IMR-90 (cell line): ENCODE measurements around the gene CHTF8. TPM values are rescaled to one million over a fixed set of nuclear protein-coding genes. Genes with fewer than 3 reads are reported as not detected.

Experiments
- ATAC-seq: fragments of 200-7000 bp; cut with Tn5 transposase; 2 replicates; pipeline ENCODE4 v1.9.1; 2020; ENCODE audit warnings: low read depth, mild to moderate bottlenecking, moderate library complexity
- BruUV-seq: library from RNA; stranded (reverse); fragments of 400-500 nt; replicated peaks from 2 replicates; lab custom pipeline; 2021; lab: Mats Ljungman, UMichigan
- CTCF ChIA-PET: fragments of 300-600 bp; formaldehyde crosslinking; extraction: SDS; loops from one replicate; lab custom pipeline; 2021; ENCODE audit warnings: antibody characterized with exemption; lab: Yijun Ruan, JAX
- POLR2A ChIA-PET: fragments of 300-600 bp; sonication (Branson Sonifier 250); formaldehyde crosslinking; loops from one replicate; lab custom pipeline; 2022; ENCODE audit warnings: antibody characterized with exemption; ENCODE audit not compliant: unreplicated experiment; lab: Charles Lee
- DNase-seq: peaks from one replicate; pipeline ENCODE4 v3.0.0; 2013
- H2AFZ ChIP-seq: replicated peaks from 2 replicates; pipeline ENCODE3; 2013; ENCODE audit warnings: low read length, mild to moderate bottlenecking; ENCODE audit not compliant: poor library complexity
- H2AK5ac ChIP-seq: 2 replicates; pipeline ENCODE4 v1.6.1; 2013; ENCODE audit warnings: low read depth, low read length, inconsistent platforms
- H2AK9ac ChIP-seq: replicated peaks from 2 replicates; pipeline ENCODE3; 2013; ENCODE audit warnings: mild to moderate bottlenecking, low read depth, low read length, moderate library complexity; ENCODE audit not compliant: poor library complexity
- H2BK120ac ChIP-seq: 2 replicates; pipeline ENCODE4 v1.6.1; 2013; ENCODE audit warnings: low read depth, low read length, inconsistent platforms
- H2BK15ac ChIP-seq: 3 replicates; pipeline ENCODE4 v1.6.1; 2013; ENCODE audit warnings: low read depth, low read length, inconsistent platforms
- H2BK20ac ChIP-seq: 2 replicates; pipeline ENCODE4 v1.6.1; 2013; ENCODE audit warnings: low read depth, mild to moderate bottlenecking, inconsistent platforms, low read length, moderate library complexity
- H2BK5ac ChIP-seq: 2 replicates; pipeline ENCODE4 v1.6.1; 2013; ENCODE audit warnings: mild to moderate bottlenecking, low read depth, low read length, inconsistent platforms; ENCODE audit not compliant: poor library complexity, severe bottlenecking
- H3K14ac ChIP-seq: replicated peaks from 2 replicates; pipeline ENCODE4 v1.6.1; 2013; ENCODE audit warnings: low read depth, low read length, inconsistent platforms
- H3K18ac ChIP-seq: 2 replicates; pipeline ENCODE4 v1.6.1; 2013; ENCODE audit warnings: low read depth, low read length, control low read depth
- H3K23ac ChIP-seq: 2 replicates; pipeline ENCODE4 v1.6.1; 2013; ENCODE audit warnings: low read depth, low read length, inconsistent platforms
- H3K27ac ChIP-seq: 2 replicates; pipeline ENCODE4 v1.5.1; 2013; ENCODE audit warnings: mild to moderate bottlenecking, control low read depth, low read length; ENCODE audit not compliant: insufficient read depth
- H3K27me3 ChIP-seq: 2 replicates; pipeline ENCODE4 v1.6.1; 2013; ENCODE audit warnings: low read length; ENCODE audit not compliant: control insufficient read depth, insufficient read depth
- H3K36me3 ChIP-seq: 2 replicates; pipeline ENCODE4 v1.6.1; 2013; ENCODE audit warnings: low read length, mixed read lengths; ENCODE audit not compliant: control insufficient read depth, insufficient read depth
- H3K4ac ChIP-seq: 2 replicates; pipeline ENCODE4 v1.6.1; 2013; ENCODE audit warnings: low read depth, low read length, inconsistent platforms
- H3K4me1 ChIP-seq: 2 replicates; pipeline ENCODE4 v1.6.1; 2013; ENCODE audit warnings: low read length, mixed read lengths; ENCODE audit not compliant: control insufficient read depth, insufficient read depth
- H3K4me2 ChIP-seq: 2 replicates; pipeline ENCODE4 v1.6.1; 2013; ENCODE audit warnings: low read depth, mild to moderate bottlenecking, control low read depth, low read length, moderate library complexity
- H3K4me3 ChIP-seq: 2 replicates; pipeline ENCODE4 v1.5.1; 2013; ENCODE audit warnings: low read depth, mild to moderate bottlenecking, control low read depth, low read length, moderate library complexity; ENCODE audit not compliant: insufficient read depth
- H3K56ac ChIP-seq: 2 replicates; pipeline ENCODE4 v1.6.1; 2013; ENCODE audit warnings: low read length, inconsistent platforms; ENCODE audit not compliant: insufficient read depth; ENCODE audit errors: extremely low read depth
- H3K79me1 ChIP-seq, 2 experiments: 2 replicates each; pipeline ENCODE4 v1.6.1; 2013; ENCODE audit warnings: low read length in 2 of 2, inconsistent platforms in 1 of 2, low read depth in 1 of 2
- H3K9ac ChIP-seq: 2 replicates; pipeline ENCODE4 v1.6.1; 2013; ENCODE audit warnings: low read depth, low read length, control low read depth
- H3K9me1 ChIP-seq: 2 replicates; pipeline ENCODE4 v1.6.1; 2013; ENCODE audit warnings: low read length, inconsistent platforms; ENCODE audit not compliant: insufficient read depth
- H3K9me3 ChIP-seq: 2 replicates; pipeline ENCODE4 v1.6.1; 2013; ENCODE audit warnings: low read length; ENCODE audit not compliant: control insufficient read depth, insufficient read depth
- H4K20me1 ChIP-seq: 2 replicates; pipeline ENCODE4 v1.6.1; 2013; ENCODE audit warnings: low read length, inconsistent platforms; ENCODE audit not compliant: insufficient read depth
- H4K5ac ChIP-seq: 2 replicates; pipeline ENCODE4 v1.6.1; 2013; ENCODE audit warnings: mild to moderate bottlenecking, low read depth, low read length, control low read depth
- H4K8ac ChIP-seq, 2 experiments: 2 replicates each; pipeline ENCODE4 v1.6.1; 2013; ENCODE audit warnings: low read depth in 2 of 2, low read length in 2 of 2, control low read depth in 1 of 2, inconsistent platforms in 1 of 2
- H4K91ac ChIP-seq: 2 replicates; pipeline ENCODE4 v1.6.1; 2013; ENCODE audit warnings: low read depth, low read length, inconsistent platforms; ENCODE audit not compliant: insufficient read depth
- RCOR1 ChIP-seq: IDR thresholded peaks from 2 replicates; pipeline ENCODE4 v1.6.1; 2012; ENCODE audit warnings: mild to moderate bottlenecking, low read length, improper control_type of control experiment; ENCODE audit not compliant: insufficient replicate concordance
- SMC3 ChIP-seq: fragments of 150-350 bp; IDR thresholded peaks from 2 replicates; pipeline ENCODE4 v1.6.1; 2016; ENCODE audit warnings: low read depth, mild to moderate bottlenecking, antibody characterized with exemption, low read length, moderate library complexity
- WGBS, 2 experiments: methylation state at CpG; one replicate each; pipeline versions ENCODE4 v1.1.5 to v1.1.7; 2013; ENCODE audit warnings: missing lambda C conversion rate in 2 of 2; ENCODE audit not compliant: insufficient read length in 1 of 2; ENCODE audit errors: extremely low coverage in 2 of 2; 5-methylcytosine and 5-hydroxymethylcytosine counted together
- dilution Hi-C: fragments of 300-500 bp; cut with HindIII; formaldehyde crosslinking; loops from one replicate; pipeline ENCODE4 v1.14.3; 2018; ENCODE audit warnings: low sequenced_read_pairs; ENCODE audit not compliant: unreplicated experiment
- in situ Hi-C: fragments of 300-500 bp; cut with MboI; formaldehyde crosslinking; loops from 3 replicates; pipeline ENCODE4 v1.14.3; 2019; ENCODE audit warnings: low sequenced_read_pairs, inconsistent platforms, mixed read lengths
- intact Hi-C: fragments of 100-400 bp; cut with micrococcal nuclease; formaldehyde crosslinking; loops from 2 replicates; pipeline ENCODE4 v1.10.0; 2022
- polyA plus RNA-seq, 3 experiments: library from polyadenylated mRNA; depleted of rRNA; stranded (reverse); fragments of >200 nt; gene quantifications; 2 replicates each; pipeline ENCODE4 v1.2.3, GENCODE V29; 2012; ENCODE audit warnings: low replicate concordance in 1 of 3
- total RNA-seq: library from RNA; depleted of rRNA; stranded (reverse); fragments of >200 nt; gene quantifications from 2 replicates; pipeline ENCODE4 v1.2.3, GENCODE V29; 2012
- TF ChIP-seq, protein P1 (sequence below): fragments of 150-350 bp; IDR thresholded peaks from 2 replicates; pipeline ENCODE4 v1.6.1; 2017; ENCODE audit warnings: mild to moderate bottlenecking, antibody characterized with exemption, low read length, low read depth

The CHTF8 gene
- total and polyA plus RNA-seq, 2 of the 4 experiments (the other 2 are of a cell fraction): 47.1 to 122 TPM

- Histone ChIP-seq H2BK120ac (no peak overlapping the region), H3K9me1 (no peaks in the 10 kb centered on the region), H3K4me2 (no peak overlapping the region), H3K9me3 (no peaks in the 10 kb centered on the region), H2AK9ac (no peak overlapping the region), H4K5ac (no peak overlapping the region), H3K36me3 (peaks cover 44% of the 10 kb centered on the region), H3K27ac (no peak overlapping the region), H2AK5ac (no peak overlapping the region), H3K18ac (no peak overlapping the region), H3K9ac (no peak overlapping the region), H2BK20ac (no peak overlapping the region), H3K79me1 (peaks cover 9 to 17% of the 10 kb centered on the region in 2 experiments; a peak in 2 of 4 replicates), H4K8ac (no peak overlapping the region), H3K56ac (no peak overlapping the region), H2BK5ac (no peak overlapping the region), H3K4me1 (peaks cover 2% of the 10 kb centered on the region; the same call in 1 of the 2 replicates), H3K4me3 (no peak overlapping the region), H4K20me1 (no peaks in the 10 kb centered on the region), H2AFZ (no peak overlapping the region), H3K23ac (no peak overlapping the region), H2BK15ac (no peak overlapping the region), H3K27me3 (no peaks in the 10 kb centered on the region), H4K91ac (no peak overlapping the region), H3K4ac (no peak overlapping the region), H3K14ac (no peak overlapping the region)
- ChIA-PET POLR2A (no interaction called here), CTCF (no interaction called here)
- BruUV-seq: no TSS peak
- in situ Hi-C loops (no loop called here), intact Hi-C loops (no loop called here), dilution Hi-C loops (no loop called here)
- TF ChIP-seq RCOR1 (no peak), SMC3 (no peak)
- TF ChIP-seq, protein P1, sequence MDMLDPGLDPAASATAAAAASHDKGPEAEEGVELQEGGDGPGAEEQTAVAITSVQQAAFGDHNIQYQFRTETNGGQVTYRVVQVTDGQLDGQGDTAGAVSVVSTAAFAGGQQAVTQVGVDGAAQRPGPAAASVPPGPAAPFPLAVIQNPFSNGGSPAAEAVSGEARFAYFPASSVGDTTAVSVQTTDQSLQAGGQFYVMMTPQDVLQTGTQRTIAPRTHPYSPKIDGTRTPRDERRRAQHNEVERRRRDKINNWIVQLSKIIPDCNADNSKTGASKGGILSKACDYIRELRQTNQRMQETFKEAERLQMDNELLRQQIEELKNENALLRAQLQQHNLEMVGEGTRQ: no peak
- ATAC-seq (no peak), DNase-seq (no peak)
- no CpG with 5 or more reads among the region's 11 CpGs for WGBS, 2 experiments
These were observed 10.7 kb upstream of the CHTF8 start for GRCh38 chr16:69143116-69143515.
